Peyer's patch (tissue), 4 donors: ENCODE measurements around the gene PRKCA. TPM values are rescaled to one million over a fixed set of nuclear protein-coding genes. Genes with fewer than 3 reads are reported as not detected.

Experiments used
- DNase-seq, 3 donors: peaks; one replicate each; pipeline ENCODE4 v3.0.0-alpha.2; 2017 to 2019
- H3K27ac ChIP-seq, 4 donors: fragments of 200-600 bp; sonication (generic); one replicate each; pipeline ENCODE4 v1.5.1; 2016 to 2019
- H3K27me3 ChIP-seq, 2 donors: fragments of 200-600 bp; sonication (generic); one replicate each; pipeline ENCODE4 v1.5.1; 2019
- H3K36me3 ChIP-seq, 3 donors: fragments of 200-600 bp; sonication (generic); one replicate each; pipeline ENCODE4 v1.5.1; 2016 to 2019
- H3K4me1 ChIP-seq, 4 donors: fragments of 200-600 bp; sonication (generic); one replicate each; pipeline ENCODE4 v1.5.1; 2016 to 2019
- H3K4me3 ChIP-seq, 4 donors: fragments of 200-600 bp; sonication (generic); 1 replicate in 3 of 4; 2 replicates in 1 of 4; pipeline ENCODE4 v1.5.1; 2016 to 2019; ENCODE audit warnings: mild to moderate bottlenecking in 1 of 4
- H3K9me3 ChIP-seq, 4 donors: fragments of 200-600 bp; sonication (generic); one replicate each; pipeline ENCODE4 v1.5.1; 2016 to 2019; ENCODE audit warnings: mild to moderate bottlenecking in 1 of 4
- CTCF ChIP-seq, 6 experiments: fragments of 450-650 bp in 4 of 6; fragments of 200-600 bp in 2 of 6; sonication (generic) in 1 of 6; IDR thresholded peaks; one replicate each; pipeline ENCODE4 v1.5.1; 2017 to 2019; ENCODE audit warnings: antibody characterized with exemption in 6 of 6, mild to moderate bottlenecking in 3 of 6, moderate library complexity in 1 of 6
- POLR2A ChIP-seq, 2 donors: fragments of 450-650 bp; IDR thresholded peaks; one replicate each; pipeline ENCODE4 v1.5.1; 2017; ENCODE audit warnings: antibody characterized with exemption in 2 of 2, mild to moderate bottlenecking in 2 of 2, moderate library complexity in 2 of 2
- total RNA-seq, 4 donors: library from RNA; depleted of rRNA; stranded (reverse); fragments of >200 nt; gene quantifications; one replicate each; pipeline ENCODE4 v1.1.0, GENCODE V29; 2016

The PRKCA gene
- total RNA-seq, 4 donors from 2014 or later = 32.2 to 47.0 (median 43.5) TPM

- no peaks in the 10 kb centered on the region for H3K9me3 ChIP-seq
- TF ChIP-seq POLR2A (IDR thresholded peaks at IDR 0.05) (no peak), CTCF (IDR thresholded peaks at IDR 0.05) (no peak)
- H3K4me3 ChIP-seq = no peak overlapping the region
- H3K27me3 ChIP-seq = no peaks in the 10 kb centered on the region
- H3K27ac ChIP-seq = no peak overlapping the region
- H3K36me3 ChIP-seq = no peaks in the 10 kb centered on the region
- DNase-seq = no peak
- H3K4me1 ChIP-seq = peaks cover 0 to 8% (median 0%) of the 10 kb centered on the region in 4 donors
Observed at GRCh38 chr17:66678827-66679226, 376.4 kb downstream of the PRKCA start.

GRCh38 chr17:66679631-66680517 lies 377.5 kb downstream of the PRKCA start:
- Histone ChIP-seq H3K27ac (no peak overlapping the region), H3K9me3 (no peaks in the 10 kb centered on the region), H3K4me1 (peaks cover 0 to 15% (median 0%) of the 10 kb centered on the region in 4 donors), H3K27me3 (no peaks in the 10 kb centered on the region), H3K4me3 (no peak overlapping the region), H3K36me3 (no peaks in the 10 kb centered on the region)
- no peak for DNase-seq
- TF ChIP-seq CTCF (IDR thresholded peaks at IDR 0.05) (no peak), POLR2A (IDR thresholded peaks at IDR 0.05) (no peak)

GRCh38 chr17:66682283-66682682 lies 379.9 kb downstream of the PRKCA start:
- no peak for DNase-seq
- TF ChIP-seq CTCF (IDR thresholded peaks at IDR 0.05) = no peak
- TF ChIP-seq POLR2A (IDR thresholded peaks at IDR 0.05) = no peak
- Histone ChIP-seq H3K27ac (no peak overlapping the region), H3K4me1 (peaks cover 0 to 12% (median 0%) of the 10 kb centered on the region in 4 donors), H3K4me3 (no peak overlapping the region), H3K9me3 (no peaks in the 10 kb centered on the region), H3K27me3 (no peaks in the 10 kb centered on the region), H3K36me3 (no peaks in the 10 kb centered on the region)

GRCh38 chr17:66684261-66684660 lies 381.8 kb downstream of the PRKCA start:
- no peak overlapping the region for H3K4me3 ChIP-seq
- peaks cover 0 to 17% (median 0%) of the 10 kb centered on the region in 3 donors for H3K36me3 ChIP-seq
- H3K4me1 ChIP-seq = peaks cover 0 to 12% (median 0%) of the 10 kb centered on the region in 4 donors
- no peaks in the 10 kb centered on the region for H3K9me3 ChIP-seq
- no peaks in the 10 kb centered on the region for H3K27me3 ChIP-seq
- peak overlapping the region in 1 of 4 donors; percentile 3 for H3K27ac ChIP-seq
- DNase-seq = peak in 1 of 3 donors; percentile 56
- no peak for TF ChIP-seq POLR2A (IDR thresholded peaks at IDR 0.05)
- no peak for TF ChIP-seq CTCF (IDR thresholded peaks at IDR 0.05)

GRCh38 chr17:66684731-66685130 lies 382.3 kb downstream of the PRKCA start:
- DNase-seq = no peak
- H3K27me3 ChIP-seq = no peaks in the 10 kb centered on the region
- no peak overlapping the region for H3K4me3 ChIP-seq
- TF ChIP-seq CTCF (IDR thresholded peaks at IDR 0.05) = no peak
- no peak for TF ChIP-seq POLR2A (IDR thresholded peaks at IDR 0.05)
- H3K4me1 ChIP-seq = peaks cover 0 to 12% (median 0%) of the 10 kb centered on the region in 4 donors
- H3K27ac ChIP-seq = no peak overlapping the region
- H3K9me3 ChIP-seq = no peaks in the 10 kb centered on the region
- peaks cover 0 to 17% (median 0%) of the 10 kb centered on the region in 3 donors for H3K36me3 ChIP-seq
